Peyer's patch (tissue), 4 donors: ENCODE results near the gene MAT2A. TPM values are rescaled to one million over a fixed set of nuclear protein-coding genes. Genes with fewer than 3 reads are reported as not detected.
A peak's percentile ranks its signal among the peaks of the same experiment; 100 is the strongest.

Experiments
- DNase-seq, 3 donors: peaks; one replicate each; pipeline ENCODE4 v3.0.0-alpha.2; 2017 to 2019
- H3K27ac ChIP-seq, 4 donors: fragments of 200-600 bp; sonication (generic); one replicate each; pipeline ENCODE4 v1.5.1; 2016 to 2019
- H3K27me3 ChIP-seq, 2 donors: fragments of 200-600 bp; sonication (generic); one replicate each; pipeline ENCODE4 v1.5.1; 2019
- H3K36me3 ChIP-seq, 3 donors: fragments of 200-600 bp; sonication (generic); one replicate each; pipeline ENCODE4 v1.5.1; 2016 to 2019
- H3K4me1 ChIP-seq, 4 donors: fragments of 200-600 bp; sonication (generic); one replicate each; pipeline ENCODE4 v1.5.1; 2016 to 2019
- H3K4me3 ChIP-seq, 4 donors: fragments of 200-600 bp; sonication (generic); 1 replicate in 3 of 4; 2 replicates in 1 of 4; pipeline ENCODE4 v1.5.1; 2016 to 2019; ENCODE audit warnings: mild to moderate bottlenecking in 1 of 4
- H3K9me3 ChIP-seq, 4 donors: fragments of 200-600 bp; sonication (generic); one replicate each; pipeline ENCODE4 v1.5.1; 2016 to 2019; ENCODE audit warnings: mild to moderate bottlenecking in 1 of 4
- CTCF ChIP-seq, 6 experiments: fragments of 450-650 bp in 4 of 6; fragments of 200-600 bp in 2 of 6; sonication (generic) in 1 of 6; IDR thresholded peaks; one replicate each; pipeline ENCODE4 v1.5.1; 2017 to 2019; ENCODE audit warnings: antibody characterized with exemption in 6 of 6, mild to moderate bottlenecking in 3 of 6, moderate library complexity in 1 of 6
- POLR2A ChIP-seq, 2 donors: fragments of 450-650 bp; IDR thresholded peaks; one replicate each; pipeline ENCODE4 v1.5.1; 2017; ENCODE audit warnings: antibody characterized with exemption in 2 of 2, mild to moderate bottlenecking in 2 of 2, moderate library complexity in 2 of 2
- total RNA-seq, 4 donors: library from RNA; depleted of rRNA; stranded (reverse); fragments of >200 nt; gene quantifications; one replicate each; pipeline ENCODE4 v1.1.0, GENCODE V29; 2016

MAT2A gene
- total RNA-seq, 4 donors from 2014 or later, result 113 to 189 (median 140) TPM

- Histone ChIP-seq H3K9me3 (no peaks in the 10 kb centered on the region), H3K27ac (no peak overlapping the region), H3K4me1 (peaks cover 0 to 24% (median 0%) of the 10 kb centered on the region in 4 donors), H3K36me3 (peaks cover 0 to 79% (median 2%) of the 10 kb centered on the region in 3 donors), H3K27me3 (no peaks in the 10 kb centered on the region), H3K4me3 (no peak overlapping the region)
- no peak for DNase-seq
- TF ChIP-seq POLR2A (IDR thresholded peaks at IDR 0.05) (no peak), CTCF (IDR thresholded peaks at IDR 0.05) (no peak)
These were observed 8.3 kb downstream of the MAT2A start for GRCh38 chr2:85547089-85547858.

- Histone ChIP-seq H3K9me3 (no peaks in the 10 kb centered on the region), H3K36me3 (peaks cover 0 to 79% (median 0%) of the 10 kb centered on the region in 3 donors), H3K4me1 (peaks cover 0 to 18% (median 0%) of the 10 kb centered on the region in 4 donors), H3K27ac (no peak overlapping the region), H3K27me3 (no peaks in the 10 kb centered on the region), H3K4me3 (no peak overlapping the region)
- no peak for TF ChIP-seq CTCF (IDR thresholded peaks at IDR 0.05)
- TF ChIP-seq POLR2A (IDR thresholded peaks at IDR 0.05), result no peak
- DNase-seq, result no peak
These were observed 9.1 kb downstream of the MAT2A start for GRCh38 chr2:85547859-85548607.

- TF ChIP-seq POLR2A (IDR thresholded peaks at IDR 0.05), result no peak
- TF ChIP-seq CTCF (IDR thresholded peaks at IDR 0.05), result no peak
- no peaks in the 10 kb centered on the region for H3K27me3 ChIP-seq
- H3K27ac ChIP-seq, result no peak overlapping the region
- H3K4me3 ChIP-seq, result no peak overlapping the region
- peaks cover 0 to 16% (median 0%) of the 10 kb centered on the region in 4 donors for H3K4me1 ChIP-seq
- DNase-seq, result no peak
- H3K36me3 ChIP-seq, result peaks cover 0 to 79% (median 0%) of the 10 kb centered on the region in 3 donors
- no peaks in the 10 kb centered on the region for H3K9me3 ChIP-seq
These were observed 9.6 kb downstream of the MAT2A start for GRCh38 chr2:85548608-85548900.

- H3K4me3 ChIP-seq, result no peak overlapping the region
These were observed 10.1 kb downstream of the MAT2A start for GRCh38 chr2:85549095-85549494.

GRCh38 chr2:85549826-85550225, 10.9 kb downstream of the MAT2A start:
- no peak for TF ChIP-seq CTCF (IDR thresholded peaks at IDR 0.05)
- Histone ChIP-seq H3K9me3 (no peaks in the 10 kb centered on the region), H3K4me1 (peaks cover 0 to 9% (median 0%) of the 10 kb centered on the region in 4 donors), H3K27ac (peak overlapping the region in 1 of 4 donors; percentile 54), H3K4me3 (no peak overlapping the region), H3K27me3 (no peaks in the 10 kb centered on the region), H3K36me3 (peaks cover 0 to 79% (median 0%) of the 10 kb centered on the region in 3 donors)
- DNase-seq, result no peak

More at GRCh38 chr2:85549095-85549494, 10.1 kb downstream of the MAT2A start:
- H3K4me1 ChIP-seq, result peaks cover 0 to 14% (median 0%) of the 10 kb centered on the region in 4 donors
- TF ChIP-seq CTCF (IDR thresholded peaks at IDR 0.05), result no peak
- no peak for TF ChIP-seq POLR2A (IDR thresholded peaks at IDR 0.05)
- H3K27me3 ChIP-seq, result no peaks in the 10 kb centered on the region
- DNase-seq, result no peak
- no peaks in the 10 kb centered on the region for H3K9me3 ChIP-seq
- peaks cover 0 to 79% (median 0%) of the 10 kb centered on the region in 3 donors for H3K36me3 ChIP-seq
- peak overlapping the region in 1 of 4 donors; percentile 18 for H3K27ac ChIP-seq
